Stimulated activated CD8-positive, alpha-beta memory T cell treated with anti-CD3 and anti-CD28 coated beads, Interleukin-7, amount 100 ng/mL, for 4 hours (primary cell): ENCODE results near the gene TM4SF18.
"Not testable (repeated sequence)": the region's sequence is repeated elsewhere in the genome, so short reads cannot be mapped to it uniquely, and the experiment has no call there.

Experiments used
- DNase-seq, 2 donors: peaks; one replicate each; pipeline ENCODE4 v3.0.0-alpha.2; 2020; ENCODE audit warnings: low read depth in 2 of 2

Gene TM4SF18

DNA sequence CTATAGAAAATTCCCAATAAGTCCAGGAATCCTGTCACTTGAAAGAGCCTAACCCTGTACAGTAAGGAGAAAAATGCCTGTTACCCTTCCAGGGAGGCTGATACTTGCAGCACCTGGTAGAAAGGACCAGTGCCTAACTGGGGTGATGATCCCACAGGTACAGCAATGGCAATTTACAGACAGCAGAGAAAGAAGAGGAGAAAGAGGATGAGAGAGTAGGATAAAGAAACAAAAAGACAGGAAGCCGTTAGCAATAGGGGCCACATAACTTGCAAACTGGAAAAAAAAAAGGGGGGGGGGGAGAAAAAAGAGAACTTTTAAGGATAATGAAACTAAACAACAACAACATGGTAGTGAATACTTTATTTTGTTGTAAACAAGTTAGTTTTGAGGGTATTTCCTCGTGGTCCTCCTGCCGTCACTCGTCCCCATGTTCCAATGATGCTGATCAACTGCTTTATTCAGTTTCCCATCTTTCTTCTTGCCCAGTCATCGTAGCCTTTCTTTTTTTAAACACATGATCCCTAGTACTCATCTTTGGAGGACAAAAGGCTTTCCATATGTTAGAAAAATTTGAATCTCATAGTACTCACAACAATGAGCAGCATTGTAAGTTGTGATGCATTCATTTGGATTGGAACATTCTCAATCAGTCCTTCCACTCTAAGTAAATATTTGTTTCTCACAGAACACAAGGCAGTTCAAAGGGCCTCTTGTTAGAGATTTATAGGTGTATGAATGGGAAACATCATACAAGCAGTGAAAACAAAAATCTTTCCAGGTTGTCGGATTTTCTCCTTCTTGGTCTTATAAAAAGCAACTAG lies 35.5 kb upstream of the TM4SF18 start:
- DNase-seq = no peak

DNA sequence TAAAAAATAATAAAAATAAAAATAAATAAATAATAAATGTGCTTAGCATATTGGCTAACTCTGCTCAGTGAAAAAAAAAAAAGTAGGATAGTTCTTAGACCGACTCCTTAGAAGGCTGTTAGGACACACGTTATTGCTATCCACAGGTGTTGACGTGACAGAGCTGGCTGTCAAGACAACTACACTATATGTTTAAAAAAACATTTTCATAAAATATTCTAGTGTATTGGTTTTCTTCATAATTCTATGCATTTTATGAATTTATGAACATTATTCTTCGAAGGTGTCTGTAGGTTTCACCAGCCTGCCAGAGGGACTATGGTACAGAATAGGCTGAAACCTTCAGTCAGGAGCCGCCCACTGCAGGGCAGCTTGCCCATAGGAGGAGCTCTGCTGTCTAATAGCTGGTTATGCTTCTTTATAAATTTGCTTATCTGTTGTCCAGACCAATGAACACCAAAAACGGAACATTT lies 34.8 kb upstream of the TM4SF18 start:
- DNase-seq = no peak

DNA sequence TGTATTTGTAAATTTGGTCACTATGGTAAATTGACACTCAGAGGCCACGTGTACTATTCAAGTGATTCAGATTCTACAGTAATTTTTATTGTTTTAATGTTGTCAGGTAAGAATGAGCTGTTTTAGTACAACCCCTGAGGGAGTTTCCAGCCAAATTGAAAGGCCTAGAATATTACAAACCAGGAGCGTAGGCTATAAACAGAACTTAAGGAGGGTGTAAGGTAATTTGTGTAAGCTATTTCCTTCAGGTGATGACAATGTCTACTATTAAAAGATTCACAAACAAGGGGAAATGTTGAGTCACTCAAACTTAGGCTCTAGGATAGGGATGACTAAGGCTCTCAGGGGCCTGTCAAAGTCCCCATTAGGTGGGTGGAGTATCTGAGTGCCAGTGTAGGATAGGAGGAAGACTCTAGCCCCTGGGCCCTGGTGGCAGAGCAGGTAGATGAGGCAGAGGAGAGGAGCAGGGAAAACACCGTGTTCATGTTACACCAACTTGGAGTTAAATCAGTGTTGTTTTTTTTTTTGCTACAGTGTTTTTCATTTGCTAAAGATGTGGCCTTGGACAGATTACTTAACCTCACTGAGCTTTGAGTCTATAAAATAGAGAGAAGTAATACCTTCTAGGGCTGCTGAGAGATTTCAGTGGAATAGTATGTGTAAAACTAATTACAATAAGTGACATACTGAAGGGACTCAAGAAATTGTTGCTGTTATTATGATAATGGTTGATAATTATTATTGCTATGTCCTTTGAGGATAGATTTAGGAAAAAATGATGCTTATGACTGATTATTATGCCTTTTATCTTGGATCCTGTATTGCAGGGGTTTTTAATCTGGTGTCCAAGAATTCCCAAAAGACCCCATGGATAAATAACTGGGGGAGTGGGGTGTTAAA lies 33.8 kb upstream of the TM4SF18 start:
- no peak for DNase-seq

DNA sequence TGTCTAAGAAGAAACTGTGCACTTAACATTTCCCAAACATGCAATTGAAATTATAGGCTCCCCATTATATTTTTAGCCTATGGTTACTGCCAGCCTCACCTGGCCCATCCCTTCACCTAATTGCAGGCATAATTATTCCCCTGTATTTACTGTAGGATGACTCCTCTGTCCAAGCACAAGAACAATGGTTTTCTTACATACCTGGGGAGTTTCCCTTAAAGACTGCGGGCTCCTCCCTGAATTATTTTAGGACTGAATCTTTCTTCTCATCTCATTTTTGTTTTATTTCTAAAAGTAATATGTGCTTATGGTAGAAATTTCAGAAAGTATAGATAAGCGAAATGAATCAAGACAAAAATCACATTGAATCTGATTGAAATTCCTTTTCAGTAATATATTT lies 32.6 kb upstream of the TM4SF18 start:
- DNase-seq = no peak

DNA sequence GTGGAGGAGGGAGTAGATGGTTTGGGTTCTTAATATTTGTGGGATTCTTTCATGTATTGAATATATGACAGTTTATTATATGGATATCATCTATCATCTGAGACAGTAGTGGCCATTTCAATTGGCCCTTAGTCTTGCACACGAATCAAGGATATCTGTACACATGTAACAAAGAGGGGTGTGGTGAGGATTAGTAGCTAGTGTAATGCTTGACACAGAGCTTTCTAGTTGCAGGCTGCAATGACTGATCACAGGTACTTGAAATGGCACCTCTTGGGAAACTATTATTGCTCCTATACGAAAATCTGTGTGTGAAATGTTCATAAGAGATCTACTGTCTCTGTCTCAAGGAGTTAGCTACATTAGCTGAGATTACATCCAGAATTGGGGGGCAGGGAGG lies 31.2 kb upstream of the TM4SF18 start:
- DNase-seq = no peak

DNA sequence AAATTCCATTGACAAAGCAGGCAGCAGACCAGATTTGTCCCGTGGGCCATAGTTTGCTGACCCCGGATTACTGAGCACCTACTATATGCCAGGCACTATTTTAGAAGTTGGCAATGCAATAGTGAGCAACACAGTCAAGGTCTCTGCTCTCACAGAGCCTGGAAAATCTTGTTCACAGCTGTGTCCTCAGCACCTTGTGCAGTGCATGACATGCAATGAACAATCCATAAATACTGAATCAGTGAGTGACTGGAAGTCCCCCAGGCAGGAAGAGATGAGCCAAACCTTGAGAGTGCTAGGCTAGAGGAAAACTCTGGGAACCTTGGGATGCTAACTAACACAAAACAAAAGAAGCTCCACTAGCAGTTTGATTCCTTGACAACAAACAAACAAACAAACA lies 29.6 kb upstream of the TM4SF18 start:
- DNase-seq = no peak

DNA sequence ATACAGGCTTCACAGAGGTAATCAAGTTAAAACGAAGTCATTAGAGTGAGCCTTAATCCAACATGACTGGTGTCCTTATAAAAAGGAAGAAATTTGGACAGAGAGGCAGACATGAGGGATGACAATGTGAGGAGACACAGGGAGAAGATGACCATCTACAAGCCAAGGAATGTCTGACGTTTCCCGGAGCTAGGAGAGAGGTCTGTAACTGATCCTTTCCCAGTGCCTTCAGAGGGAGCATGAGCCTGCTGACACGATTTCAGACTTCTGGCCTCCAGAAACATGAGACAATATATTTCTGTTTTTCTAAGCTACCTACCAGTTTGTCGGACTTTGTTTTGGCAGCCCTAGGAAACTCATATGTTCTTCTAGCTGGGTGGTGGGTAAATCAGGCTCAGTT lies 28.9 kb upstream of the TM4SF18 start:
- no peak for DNase-seq

DNA sequence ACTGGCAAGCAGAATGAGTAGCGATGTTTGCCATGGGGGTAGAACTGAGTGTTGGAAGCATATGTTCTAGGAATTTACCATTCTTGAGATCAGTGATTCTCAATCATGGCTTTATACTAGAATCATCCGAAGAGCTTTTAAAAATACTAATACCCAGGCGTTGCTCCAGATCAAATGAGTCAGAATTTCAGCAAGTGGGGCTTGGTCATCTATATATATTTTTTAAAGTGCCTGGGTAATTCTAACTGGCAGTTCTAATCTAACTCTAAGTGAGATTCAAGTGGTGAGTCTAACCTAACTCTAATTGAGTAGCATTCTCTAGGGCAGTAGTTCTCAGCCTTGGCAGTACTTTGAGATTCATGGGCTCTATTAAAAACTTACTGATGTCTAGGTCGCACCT lies 23.2 kb upstream of the TM4SF18 start:
- DNase-seq = no peak

DNA sequence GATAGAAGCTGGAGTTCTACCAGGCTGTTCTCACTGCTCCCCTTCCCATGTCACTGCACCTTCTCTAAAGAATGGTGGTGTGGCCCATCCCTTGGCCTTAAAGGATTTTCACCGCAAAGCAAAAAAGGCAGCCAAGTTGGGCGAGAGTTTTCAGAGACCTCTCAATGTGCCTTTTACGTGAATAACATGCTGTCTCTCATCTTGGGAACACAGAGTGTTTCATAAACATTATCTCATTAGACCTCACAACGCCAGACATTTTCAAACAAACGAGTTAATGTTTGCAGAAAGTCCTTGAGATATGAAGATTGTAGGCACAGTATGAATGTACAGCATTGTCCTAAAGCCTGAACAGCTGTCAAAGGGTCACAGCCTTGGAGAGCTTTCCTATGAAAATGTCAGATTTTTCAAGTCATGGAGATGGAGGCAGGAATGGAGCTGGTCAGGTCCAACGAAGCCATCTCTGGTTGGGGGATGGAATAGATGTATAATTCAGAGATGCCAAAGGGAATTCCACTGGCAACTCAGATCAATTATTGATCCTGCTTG lies 22.7 kb upstream of the TM4SF18 start:
- DNase-seq = no peak

DNA sequence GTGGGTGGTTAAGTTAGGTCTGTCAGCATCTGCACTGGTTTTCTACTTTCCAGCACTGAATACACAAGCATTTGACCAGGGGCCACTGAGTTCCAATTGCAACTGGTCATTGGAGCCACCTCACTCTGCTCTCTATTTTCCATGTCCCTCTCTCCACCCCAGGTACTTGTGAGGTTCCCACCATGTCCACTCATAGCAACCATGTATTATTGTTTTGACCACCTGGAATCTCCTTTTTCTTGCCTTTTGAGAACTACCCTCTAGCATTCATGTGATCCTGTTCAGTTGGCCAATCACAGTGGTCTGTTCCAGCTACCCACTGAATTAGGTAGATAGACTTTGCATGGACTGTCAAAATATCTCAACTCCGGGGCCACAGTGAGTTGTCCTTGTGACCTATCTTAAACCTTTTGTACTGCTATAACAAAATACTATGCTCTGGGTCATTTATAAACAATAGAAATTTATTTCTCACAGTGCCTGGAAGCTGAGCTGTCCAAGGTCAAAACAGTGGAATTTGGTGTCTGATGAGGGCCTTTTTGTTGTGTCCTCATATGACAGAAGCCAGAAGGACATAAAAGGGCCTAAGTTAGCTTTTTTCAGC lies 20.2 kb upstream of the TM4SF18 start:
- no peak for DNase-seq

DNA sequence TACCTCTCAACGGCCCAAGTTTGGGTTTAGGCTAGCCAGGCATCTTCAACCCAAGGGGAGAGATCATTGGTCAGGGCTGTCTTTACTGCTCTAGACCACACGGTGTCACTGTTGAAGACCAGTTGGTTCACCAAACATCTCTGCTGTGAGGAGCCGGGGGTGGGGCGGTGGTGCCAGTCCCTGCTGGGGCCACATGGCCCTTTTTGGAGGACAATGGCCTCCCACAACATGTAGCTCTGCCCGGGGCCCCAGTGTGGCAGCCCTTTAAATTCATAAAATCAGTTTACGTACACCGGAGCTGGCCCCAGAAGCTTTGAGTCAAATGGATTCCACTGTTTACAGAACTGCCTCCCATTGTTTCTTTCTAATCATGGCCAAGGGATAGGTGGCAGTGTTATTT lies 19.1 kb upstream of the TM4SF18 start:
- no peak for DNase-seq

DNA sequence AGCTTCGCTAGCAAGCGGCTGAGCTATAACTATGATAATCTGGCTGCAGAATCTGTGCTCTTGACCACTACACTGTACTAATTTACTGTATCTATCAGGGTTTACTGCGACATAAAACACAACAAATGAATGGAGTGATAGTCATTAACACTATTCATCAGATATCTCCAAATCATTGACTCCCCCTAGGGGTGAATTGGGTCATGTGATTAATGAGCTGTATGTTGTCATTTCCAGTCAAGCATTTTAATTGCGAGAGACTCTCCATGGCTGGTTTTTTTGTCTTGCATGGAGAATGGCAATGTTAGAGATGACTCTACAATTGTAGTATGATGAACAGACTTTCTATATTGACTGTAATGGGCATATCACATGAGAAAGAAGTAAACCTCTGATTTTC lies 10.5 kb upstream of the TM4SF18 start:
- no peak for DNase-seq

DNA sequence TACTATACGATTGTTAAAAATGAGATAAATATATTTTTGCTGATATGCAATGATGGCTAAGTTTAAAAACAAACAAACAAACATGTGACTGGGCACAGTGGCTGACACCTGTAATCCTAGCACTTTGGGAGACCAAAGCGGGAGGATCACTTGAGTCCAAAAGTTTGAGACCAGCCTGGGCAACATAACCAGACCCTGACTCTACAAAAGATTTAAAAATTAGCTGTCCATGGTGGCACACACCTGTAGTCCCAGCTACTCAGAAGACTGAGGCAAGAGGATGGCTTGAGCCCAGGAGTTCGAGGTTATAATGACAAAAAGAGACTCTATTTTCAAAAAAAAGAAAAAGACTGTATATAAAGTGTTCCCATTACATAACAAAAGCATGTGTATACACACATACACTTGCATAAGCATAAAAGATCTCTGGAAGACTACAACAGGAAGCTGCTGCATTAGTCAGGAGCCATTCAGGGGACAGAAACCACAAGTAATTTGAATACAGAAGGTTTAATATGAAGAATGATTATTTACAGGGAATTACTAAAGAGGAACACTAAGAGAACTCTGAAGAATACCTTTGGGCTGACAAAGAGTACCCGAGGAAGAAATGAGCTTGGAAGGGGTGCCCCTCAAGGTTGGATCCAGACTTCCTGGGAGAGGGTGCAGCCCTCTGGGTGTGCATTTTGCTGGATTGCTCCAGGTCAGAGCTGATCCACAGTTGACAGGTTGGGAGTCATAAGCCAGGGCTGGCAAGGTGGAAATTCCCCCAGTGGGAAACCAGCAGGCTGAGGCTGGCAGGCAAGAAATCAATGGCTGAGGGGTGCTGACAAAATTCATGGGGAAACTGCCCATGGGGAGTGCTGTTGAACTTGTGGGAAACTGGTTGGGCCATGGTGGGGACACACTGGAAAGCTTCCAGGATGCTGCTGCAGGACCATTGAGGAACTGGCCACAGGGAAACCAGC lies 9.3 kb upstream of the TM4SF18 start:
- no peak for DNase-seq

DNA sequence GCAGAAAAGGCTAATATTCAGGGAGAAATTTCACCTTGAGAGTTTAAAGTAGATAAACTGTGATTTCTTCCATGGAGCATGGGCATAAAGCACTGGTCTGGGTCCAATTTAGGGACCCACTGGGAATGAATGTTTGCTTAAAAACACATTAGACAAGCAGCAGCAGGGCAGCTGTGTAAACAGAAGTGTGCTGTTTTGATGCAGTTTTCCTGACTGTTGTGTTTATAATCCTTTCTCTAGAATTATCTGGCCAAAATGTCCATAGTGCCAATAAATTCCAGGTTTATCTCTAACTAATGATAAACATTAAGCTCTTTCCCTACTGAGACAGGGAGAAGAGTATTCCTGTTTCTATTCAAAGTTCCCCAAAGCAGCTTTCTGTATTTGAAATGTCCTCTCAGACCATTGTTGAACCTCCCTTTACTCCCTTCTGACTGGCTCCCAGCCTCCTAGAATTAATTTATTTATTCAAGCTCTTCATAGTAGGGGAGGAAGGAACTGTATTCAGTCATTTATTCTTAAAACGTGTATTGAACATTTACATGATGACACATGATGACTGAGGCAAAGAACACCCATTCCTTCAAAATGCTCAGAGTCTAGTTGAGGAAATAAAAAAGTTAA lies 7.0 kb upstream of the TM4SF18 start:
- no peak for DNase-seq

DNA sequence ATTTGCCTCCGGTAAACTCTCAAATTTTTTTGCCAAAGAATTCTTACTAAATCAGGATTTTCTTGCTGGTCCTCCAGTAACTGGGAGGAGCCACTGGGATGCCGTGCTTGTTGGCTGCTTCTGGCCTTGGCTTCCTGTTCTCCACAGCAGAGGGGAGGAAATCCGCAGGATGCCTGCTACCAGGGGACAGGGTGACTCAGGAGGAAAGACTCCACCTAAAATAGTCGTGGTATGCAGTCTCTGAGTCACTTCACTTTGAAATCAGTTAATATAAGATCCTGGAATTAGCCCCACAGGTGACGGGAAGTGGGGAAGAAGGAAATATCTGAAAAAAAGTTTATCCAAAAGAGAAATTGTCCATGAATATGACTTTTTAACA lies 6.5 kb upstream of the TM4SF18 start:
- DNase-seq = no peak

DNA sequence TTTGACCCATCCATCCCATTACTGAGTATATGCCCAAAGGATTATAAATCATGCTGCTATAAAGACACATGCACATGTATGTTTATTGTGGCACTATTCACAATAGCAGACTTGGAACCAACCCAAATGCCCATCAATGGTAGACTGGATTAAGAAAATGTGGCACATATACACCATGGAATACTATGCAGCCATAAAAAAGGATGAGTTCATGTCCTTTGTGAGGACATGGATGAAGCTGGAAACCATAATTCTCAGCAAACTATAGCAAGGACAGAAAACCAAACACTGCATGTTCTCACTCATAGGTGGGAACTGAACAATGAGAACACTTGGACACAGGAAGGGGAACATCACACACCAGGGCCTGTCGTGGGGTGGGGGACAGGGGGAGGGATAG lies 4.0 kb upstream of the TM4SF18 start:
- not testable (repeated sequence) for DNase-seq

DNA sequence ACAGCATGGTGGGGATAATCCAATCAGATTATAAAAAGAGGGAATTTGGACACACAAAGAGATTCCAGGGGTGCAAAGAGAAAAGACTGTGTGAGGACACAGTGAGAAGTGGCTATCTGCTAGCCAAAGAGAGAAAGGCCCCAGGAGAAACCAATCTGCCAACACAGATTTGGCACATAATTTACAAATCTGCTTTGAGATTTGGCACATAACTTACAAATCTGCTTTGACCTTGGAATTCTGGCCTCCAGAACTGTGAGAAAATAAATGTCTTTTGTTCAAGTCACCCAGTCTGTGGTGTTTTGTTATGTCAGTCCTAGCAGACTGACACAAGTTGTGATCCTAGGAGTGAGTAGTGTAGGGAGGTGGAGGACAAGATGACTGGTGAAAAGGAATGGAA lies 3.5 kb upstream of the TM4SF18 start:
- no peak for DNase-seq

DNA sequence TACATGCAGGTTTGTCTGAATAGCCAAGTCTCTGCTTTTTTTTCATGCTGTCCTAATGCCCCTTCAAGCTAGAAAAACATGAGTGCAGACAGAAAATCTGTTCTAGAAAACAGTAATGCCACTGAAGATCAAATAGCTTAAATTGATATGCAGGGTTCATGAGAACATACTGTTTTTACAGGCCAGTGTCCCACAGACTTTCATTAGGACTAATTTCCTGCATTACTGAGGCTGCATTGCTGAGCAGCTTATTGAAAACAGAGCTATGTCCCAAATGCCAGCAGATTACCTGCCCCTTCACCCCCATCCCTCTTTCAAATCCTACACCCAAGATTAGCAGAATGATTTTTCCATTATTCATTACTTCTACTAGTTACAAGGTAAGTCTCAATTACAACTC lies 665 bp downstream of the TM4SF18 start:
- DNase-seq = no peak

DNA sequence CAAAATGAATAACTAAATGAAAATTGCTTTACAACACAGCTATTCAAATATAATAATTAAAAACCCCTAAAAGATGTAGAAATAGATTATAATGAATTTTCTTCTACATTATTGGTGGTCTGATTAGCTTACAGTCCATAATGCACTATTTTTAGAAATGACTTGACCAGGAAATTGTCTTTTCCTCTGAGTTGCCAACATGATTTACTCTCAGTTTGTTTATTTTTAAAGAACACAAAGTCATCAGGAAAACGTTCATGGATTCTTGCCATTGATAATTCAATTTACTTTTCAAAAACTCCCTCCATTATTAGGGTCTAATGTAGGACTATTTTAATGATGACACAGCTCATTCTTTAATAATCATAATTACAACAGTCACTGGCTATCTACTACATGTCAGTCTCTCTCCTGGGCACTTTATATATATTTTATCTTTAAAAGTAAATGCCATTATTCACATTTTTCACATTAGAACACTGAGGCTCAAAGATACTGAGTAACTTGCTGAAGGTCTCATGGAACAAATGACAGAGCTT lies 1.1 kb downstream of the TM4SF18 start:
- no peak for DNase-seq

DNA sequence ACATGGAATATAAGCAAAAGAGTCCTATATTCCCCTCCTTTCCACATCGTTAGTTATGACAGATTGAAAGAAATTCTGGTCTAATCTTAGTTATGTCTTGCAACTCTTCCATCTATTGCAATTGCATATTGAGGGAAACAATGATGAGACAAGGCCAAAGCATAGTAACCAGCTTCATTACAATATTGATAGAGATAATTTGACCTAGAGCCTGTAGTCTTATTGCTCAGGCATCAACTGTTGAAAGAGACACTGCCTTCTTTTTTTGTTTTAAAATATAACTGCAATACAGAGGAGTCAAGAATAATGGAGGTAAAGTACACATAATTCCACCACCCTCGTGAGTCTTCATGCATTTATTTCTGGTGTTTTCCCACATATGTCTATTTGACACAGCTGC lies 2.0 kb downstream of the TM4SF18 start:
- DNase-seq = no peak
